HG03039 (cell line): ENCODE measurements around the gene KCNA1.

ENCODE experiments used
- ATAC-seq: cut with Tn5 transposase; IDR thresholded peaks from one replicate; pipeline ENCODE4 v1.9.1; 2021; ENCODE audit warnings: mild to moderate bottlenecking, moderate library complexity; ENCODE audit not compliant: unreplicated experiment

KCNA1 gene

GRCh38 chr12:4910502-4911315 is 1.0 kb downstream of the KCNA1 start:
- ATAC-seq, result no peak

DNA sequence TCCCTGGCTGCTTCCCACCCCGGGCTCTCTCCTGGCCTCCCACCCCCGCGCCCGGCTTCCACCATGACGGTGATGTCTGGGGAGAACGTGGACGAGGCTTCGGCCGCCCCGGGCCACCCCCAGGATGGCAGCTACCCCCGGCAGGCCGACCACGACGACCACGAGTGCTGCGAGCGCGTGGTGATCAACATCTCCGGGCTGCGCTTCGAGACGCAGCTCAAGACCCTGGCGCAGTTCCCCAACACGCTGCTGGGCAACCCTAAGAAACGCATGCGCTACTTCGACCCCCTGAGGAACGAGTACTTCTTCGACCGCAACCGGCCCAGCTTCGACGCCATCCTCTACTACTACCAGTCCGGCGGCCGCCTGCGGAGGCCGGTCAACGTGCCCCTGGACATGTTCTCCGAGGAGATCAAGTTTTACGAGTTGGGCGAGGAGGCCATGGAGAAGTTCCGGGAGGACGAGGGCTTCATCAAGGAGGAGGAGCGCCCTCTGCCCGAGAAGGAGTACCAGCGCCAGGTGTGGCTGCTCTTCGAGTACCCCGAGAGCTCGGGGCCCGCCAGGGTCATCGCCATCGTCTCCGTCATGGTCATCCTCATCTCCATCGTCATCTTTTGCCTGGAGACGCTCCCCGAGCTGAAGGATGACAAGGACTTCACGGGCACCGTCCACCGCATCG is 1.8 kb downstream of the KCNA1 start:
- ATAC-seq, result no peak

DNA sequence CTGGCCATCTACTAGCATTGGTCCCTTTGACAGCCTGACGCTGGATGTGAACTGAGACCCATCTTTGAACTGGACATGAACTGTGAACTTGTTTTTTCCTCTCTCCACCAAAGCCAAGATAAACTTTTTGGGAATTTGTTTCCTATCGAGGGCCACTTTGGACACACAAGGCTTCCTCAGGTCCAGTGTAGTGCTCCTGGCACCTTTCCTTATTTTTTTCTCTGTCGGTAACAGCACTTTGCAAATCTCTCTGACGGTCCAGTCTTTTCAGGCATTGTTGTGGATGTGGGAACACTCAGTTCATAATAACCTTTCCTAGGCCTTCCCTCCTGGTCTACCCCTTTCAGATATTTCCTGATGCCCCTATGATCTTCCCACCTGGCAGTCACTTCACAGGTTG is 5.0 kb downstream of the KCNA1 start:
- no peak for ATAC-seq

GRCh38 chr12:4915752-4916151 is 6.0 kb downstream of the KCNA1 start:
- ATAC-seq, result no peak

DNA sequence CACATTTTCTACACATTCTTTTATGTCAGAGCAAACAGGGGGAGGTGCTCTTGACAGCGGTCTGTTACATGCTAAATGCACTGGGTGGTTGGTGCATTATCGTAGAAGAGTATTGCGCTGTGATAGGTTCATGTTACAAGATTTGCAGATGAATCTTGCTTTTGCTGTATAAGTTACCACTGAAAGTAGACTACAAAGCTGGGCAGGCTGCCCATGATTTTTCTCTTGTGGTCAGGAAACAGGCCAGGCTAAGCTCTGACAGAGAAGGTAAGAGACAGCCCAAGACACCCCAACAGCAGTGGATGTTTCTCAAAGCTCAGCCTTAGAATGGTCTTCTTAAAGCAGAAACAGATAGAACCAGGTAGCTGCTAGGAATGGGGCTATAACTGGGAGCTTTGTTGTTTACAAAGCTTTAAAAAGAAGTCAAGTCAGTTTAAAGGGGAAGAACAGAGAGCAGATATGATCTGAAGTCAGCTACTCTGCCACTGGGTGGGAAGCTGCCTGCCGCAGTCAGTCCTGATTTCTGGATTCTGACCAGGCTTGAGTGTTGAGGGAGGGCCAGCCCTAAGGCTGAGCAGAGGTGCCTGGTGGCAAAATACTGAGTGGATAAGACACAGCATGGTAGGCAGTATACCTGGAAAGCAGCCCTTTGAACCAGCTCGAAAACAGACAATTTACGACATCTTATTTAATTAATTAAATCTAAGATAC is 9.4 kb downstream of the KCNA1 start:
- ATAC-seq, result no peak

DNA sequence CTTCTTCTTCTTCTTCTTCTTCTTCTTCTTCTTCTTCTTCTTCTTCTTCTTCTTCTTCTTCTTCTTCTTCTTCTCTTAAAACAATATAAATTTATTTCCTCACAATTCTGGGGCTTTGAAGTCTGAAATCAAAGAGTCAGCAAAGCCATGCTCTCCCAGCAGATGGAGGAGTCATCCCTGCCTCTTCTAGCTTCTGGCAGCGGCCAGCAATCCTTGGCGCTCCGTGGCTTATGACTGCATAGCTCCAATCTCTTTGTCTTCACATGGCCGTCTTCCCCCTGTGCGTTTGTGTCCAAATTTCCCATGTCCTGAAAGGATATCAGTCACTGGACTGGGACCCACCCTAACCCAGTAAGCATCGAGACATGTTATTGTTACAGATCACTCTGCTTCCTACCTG is 22.9 kb downstream of the KCNA1 start:
- no peak for ATAC-seq

DNA sequence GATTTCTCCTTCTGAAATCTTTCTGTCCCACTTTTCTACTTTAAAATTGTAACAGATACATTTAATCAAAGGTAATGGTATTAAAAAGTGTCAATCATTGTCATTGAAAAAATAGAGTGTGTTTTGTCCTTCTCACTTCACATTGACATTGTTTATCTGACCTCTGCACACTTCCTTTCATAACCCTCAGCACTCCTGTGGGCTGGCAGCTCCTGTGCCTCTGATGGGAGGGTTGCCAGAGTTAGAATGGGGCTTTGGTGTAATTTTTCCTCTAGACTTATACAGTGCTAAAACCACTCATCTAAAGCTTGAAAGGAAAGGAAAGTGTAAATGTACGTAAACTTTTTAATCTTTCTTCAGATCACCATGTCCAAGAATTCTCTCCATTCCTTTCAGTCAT is 23.7 kb downstream of the KCNA1 start:
- no peak for ATAC-seq

- ATAC-seq, result no peak
Measured at GRCh38 chr12:4934407-4935035, 24.8 kb downstream of the KCNA1 start.

- no peak for ATAC-seq
Measured at GRCh38 chr12:4938900-4939299, 29.2 kb downstream of the KCNA1 start.

GRCh38 chr12:4939418-4940023 is 29.8 kb downstream of the KCNA1 start:
- ATAC-seq, result no peak

DNA sequence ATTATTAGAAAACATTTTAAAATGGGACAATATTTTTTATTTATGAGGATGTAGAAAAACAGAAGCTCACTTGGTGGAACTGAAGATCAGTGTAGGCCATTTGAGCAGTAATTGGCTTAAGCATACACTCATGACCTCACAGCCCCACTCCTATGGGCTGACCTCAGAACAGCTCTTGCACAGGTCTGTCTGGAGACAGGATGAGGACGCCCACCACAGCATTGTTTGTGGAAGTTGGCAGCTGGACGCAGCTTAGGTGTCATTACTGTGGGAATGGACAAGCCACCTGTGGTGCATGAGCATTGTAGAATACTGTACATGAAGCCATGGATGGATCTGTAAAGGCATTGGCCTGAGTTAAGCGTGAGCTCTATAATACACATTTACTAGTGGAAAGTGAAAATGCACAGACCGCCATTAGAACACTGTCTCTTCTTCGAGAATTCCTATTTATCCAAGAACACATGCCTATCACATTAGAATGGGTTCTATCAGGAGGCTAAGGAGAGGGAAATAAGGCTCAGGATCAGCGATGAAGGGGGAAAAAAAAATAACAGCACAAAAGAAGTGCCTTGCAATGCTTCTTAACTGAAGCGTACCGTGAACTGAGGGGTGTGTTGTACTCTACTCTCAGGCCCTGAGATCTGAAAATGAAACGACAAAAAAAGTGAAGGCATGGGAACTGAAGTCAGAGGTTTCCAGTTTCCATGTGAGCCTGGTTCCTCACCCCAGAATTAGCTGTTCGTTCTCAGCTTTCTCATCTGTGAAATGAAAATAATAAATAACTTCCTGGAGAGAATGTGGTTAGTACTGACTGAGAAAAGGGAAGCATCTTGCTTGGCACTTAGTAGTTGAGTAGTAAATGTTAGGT is 33.6 kb downstream of the KCNA1 start:
- peak; percentile 59 for ATAC-seq

DNA sequence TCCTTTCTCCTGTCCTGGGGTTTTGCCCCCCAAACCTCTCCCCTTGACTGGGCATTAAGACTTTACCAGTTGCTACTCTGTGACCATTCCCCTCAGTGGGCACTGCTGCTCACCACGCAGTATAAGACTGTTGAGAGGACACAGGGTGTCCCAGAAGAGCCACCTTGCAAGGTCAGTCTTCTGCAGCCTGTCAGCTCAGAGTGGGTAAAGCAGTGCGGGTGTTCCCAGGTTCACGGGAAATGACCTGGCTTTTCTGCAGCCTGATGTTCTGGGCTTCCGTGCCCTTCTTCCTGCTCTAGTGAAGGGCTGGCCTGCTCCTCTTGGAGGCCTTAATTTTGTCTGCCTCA is 34.2 kb downstream of the KCNA1 start:
- no peak for ATAC-seq

GRCh38 chr12:4947253-4947652 is 37.5 kb downstream of the KCNA1 start:
- no peak for ATAC-seq

DNA sequence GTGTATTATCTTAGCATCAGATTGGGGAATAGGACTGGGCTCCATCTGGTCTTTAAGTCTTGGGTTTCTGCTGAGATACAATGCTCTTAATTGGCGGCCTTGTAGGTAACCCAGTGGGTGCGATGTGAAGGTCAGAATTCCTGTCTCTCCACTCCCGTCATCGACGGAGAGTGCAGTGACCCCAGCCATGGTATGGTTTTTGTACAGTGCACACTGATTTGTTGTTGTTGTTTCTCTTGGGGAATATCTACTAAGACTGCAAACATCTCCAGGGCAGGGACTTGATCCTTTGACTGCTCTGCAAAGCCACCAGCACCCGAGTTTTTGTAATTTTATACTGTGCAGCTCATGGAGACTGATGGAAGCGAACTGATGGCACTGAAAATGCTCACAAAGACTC is 41.4 kb downstream of the KCNA1 start:
- no peak for ATAC-seq

DNA sequence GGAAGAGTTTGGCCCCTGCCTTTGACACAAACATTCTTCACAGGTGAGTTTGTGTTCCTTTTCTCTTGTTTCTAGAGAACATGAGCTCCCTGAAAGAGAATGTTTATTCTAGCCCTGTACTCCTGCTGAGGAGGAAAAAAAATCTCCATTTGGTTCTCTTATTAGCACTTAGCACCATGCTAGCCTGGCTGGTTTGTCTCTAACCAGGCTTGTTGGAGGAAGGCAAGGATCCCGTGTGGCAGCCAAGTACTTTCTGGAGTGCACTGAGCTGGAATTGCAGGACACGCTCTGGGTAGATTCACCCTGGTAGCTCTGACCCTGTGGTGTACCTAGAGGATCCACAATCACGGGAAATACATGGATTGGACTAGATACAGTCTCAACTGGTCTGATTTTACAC is 41.9 kb downstream of the KCNA1 start:
- ATAC-seq, result no peak

- no peak for ATAC-seq
Measured at GRCh38 chr12:4954621-4955354, 45.1 kb downstream of the KCNA1 start.

DNA sequence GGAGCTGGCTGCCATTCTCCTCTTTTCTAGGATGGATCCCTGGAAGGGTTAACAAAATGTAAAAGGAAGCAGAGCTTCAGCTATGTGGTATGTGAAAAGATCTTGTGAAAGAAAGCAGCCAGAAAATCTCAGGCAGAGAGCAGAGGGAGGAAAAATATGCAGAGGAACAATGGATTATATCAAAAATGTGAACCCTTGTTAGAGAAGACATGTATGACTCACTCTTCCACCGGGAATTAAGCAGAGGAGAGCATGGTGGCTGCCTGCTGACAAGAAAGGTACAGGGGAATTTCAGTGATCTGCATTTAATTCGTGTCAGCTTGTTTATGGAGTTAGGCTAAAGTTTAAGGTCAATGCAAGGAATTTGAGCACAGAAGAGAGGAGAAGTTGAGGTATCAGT is 46.3 kb downstream of the KCNA1 start:
- ATAC-seq, result no peak

- ATAC-seq, result no peak
Measured at GRCh38 chr12:4956968-4957367, 47.3 kb downstream of the KCNA1 start.

DNA sequence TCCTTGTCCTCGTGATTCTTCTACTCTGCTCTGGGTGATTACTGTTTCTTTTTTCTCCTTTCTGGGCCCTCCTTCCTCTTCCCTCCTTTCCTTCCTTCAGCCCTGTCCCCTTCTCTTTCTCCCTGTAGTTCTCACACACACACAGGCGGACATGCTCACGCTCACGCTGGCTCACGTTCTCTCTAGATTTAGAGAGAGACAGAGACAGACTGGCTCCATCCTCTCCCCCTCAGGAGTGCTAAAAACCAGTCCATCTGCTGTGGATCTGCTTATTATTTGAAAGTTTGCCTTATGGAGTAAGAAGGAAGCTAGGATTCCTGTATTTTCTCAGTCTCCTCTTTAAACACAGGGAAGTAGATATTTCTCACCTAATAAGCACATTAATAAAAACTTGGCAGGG is 48.1 kb downstream of the KCNA1 start:
- no peak for ATAC-seq
